DMS 273 (cell line): ENCODE results near the gene TBCA.

Experiments
- DNase-seq: peaks from one replicate; lab custom pipeline; 2025; ENCODE audit not compliant: unreplicated experiment; lab: John Stamatoyannopoulos, UW

The TBCA gene, protein sequence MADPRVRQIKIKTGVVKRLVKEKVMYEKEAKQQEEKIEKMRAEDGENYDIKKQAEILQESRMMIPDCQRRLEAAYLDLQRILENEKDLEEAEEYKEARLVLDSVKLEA

DNA sequence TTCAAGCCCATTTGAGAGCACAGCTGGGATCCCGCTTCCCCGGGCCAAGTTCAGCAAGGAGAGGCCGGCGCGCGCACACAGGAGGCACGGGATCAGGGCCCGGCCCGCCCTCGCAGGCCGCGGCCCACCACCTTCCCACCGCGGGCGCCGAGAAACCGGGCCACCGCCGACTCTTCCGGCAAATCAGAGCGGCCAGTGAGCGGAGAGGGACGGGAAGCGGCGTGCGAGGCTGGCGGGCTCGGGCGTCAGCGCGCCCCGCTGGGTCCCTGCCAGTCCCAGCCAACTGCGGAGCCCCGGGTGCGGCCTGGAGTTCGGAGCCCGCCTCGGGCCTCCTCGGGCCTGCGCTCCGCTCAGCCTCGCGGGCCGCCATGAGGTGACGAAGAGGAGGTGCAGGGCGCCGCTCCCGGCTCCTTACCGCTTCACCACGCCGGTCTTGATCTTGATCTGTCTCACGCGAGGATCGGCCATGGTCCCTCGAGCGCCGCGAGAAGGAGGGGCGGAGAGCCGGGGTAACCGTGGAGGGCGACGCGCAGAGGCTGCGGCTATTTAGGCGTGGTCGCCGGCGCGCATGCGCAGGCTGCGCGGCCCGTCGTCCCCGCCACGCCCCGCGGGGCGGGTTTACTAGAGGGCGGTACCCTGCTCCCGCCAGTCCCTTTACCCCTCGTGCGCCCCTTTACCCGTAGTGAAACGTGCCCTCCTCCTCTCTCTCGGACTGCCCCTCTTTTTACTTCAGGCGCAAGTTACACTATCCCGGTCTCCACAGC is at the start of gene TBCA:
TBCA (minus strand) TSS at position 550 of the 764 bp plus-strand sequence; CDS start at position 468, 82 bp downstream.
- peak; percentile 97 for DNase-seq

DNA sequence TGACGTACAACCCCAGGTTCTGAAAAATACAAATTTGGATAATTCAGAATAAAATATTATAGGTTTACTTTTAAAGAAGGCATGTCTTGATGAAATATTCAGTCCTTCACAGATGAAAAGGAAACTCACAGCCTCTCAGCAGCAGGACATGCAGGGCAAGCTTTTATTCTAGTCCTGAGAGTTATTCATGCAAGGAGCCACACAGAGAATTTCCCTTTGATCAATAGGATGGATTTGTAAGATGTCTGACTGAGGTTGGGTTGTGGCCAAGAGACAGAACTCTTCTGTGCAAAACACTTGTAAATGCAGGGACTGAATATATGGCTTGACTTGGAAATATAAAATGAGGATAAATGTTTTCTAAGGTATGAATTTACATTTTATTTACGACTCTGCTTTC is 48.8 kb upstream of the TBCA start:
- DNase-seq = no peak

DNA sequence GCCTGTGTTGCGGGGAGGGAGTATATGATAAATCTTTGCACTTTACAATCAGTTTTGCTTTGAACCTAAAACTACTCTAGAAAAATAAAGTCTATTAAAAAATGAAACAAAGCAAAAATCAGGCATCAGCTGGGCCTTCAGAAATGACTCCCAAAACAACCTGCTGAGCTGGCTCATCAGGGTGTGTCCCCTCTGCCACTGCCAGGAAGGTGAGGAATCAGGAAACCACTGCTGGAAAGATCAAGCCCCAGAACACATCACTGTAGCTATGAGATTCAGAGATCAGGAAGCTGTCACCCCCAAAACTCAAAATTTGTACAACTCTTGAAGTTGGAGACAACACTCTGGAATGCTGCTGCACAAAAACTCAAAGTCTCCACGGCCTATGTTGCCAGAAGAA is 40.5 kb upstream of the TBCA start:
- DNase-seq = no peak

DNA sequence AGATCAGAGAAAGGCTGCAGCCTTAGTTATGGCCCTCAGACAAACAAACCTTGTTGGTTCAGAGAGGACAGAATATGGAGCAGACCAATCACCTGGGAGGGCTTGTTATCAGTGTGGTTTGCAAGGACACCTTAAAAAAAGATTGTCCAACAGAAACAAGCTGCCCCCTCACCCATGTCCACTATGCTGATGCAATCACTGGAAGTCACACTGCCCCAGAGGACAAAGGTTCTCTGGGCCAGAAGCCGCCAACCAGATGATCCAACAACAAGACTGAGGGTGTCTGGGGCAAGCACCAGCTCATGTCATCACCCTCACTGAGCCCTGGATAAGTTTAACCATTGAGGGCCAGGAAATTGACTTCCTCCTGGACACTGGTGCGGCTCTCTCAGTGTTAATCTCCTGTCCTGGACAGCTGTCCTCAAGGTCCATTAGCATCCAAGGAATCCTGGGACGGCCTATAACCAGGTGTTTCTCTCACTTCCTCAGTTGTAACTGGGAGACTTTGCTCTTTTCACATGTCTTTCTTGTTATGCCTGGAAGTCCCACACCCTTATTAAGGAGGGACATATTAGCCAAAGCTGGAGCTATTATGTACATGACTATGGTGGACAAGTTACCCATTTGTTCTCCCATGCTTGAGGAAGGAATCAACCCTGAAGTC is 36.9 kb upstream of the TBCA start:
- DNase-seq = no peak

DNA sequence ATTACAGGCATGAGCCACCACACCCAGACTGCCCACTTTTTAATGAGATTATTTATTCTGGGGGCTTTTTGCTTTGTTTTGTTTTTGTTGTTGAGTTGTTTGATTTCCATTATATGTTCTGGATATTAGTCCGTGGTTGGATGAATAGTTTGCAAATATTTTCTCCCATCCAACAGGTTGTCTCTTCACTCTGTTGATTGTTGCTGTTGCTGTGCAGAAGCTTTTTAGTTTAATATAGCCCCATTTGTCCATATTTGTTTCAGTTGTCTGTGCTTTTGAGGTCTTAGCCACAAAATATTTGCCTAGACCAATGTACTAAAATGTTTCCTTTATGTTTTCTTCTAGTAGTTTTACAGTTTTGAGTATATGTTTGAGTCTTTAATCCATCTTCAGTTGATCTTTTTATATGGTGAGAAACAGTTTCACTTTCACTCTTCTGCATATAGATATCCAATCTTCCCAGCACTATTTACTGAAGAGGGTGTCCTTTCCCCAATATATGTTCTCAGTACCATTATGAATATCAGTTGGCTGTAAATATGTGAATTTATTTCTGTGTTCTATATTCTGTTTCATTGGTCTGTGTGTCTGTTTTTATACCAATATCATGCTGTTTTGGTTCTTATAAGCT is 30.2 kb upstream of the TBCA start:
- DNase-seq = no peak

DNA sequence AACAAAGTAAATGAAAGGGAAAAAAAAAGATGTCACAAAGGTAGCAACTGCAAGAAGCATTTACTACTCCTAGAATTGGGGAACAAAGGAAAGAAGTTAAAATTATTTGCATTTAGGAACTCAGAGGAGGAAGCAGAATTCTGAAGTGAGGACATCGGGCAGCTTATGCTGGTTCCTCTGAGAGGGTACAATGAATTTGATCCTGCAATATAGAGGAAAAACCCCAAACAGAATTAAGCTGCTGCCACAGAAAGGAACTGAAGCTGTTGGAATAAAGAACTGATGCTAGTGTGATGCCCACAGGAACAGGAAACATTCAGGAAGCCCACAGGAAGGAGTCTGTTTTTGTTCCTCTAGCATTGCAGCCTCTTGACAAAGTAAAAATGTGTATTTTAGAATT is 22.3 kb upstream of the TBCA start:
- DNase-seq = no peak

DNA sequence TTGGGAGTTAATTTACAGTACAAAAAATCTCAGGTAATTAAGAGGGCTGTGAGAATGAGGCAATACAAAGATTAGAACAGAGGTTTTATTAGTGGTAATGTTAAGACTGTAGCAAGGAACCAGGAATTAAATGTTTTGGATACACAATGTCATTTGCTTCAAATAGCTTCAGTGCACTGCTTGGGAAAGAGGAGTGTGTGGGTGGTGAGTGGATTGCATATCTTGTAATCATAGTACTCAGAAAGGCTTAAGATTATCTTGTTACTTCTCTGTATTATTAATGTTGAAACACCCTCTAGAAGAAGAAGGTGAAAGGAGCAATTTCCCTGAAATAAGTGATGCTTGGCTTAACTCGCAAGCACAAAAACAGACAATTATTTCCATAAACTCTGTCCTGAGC is 21.0 kb upstream of the TBCA start:
- no peak for DNase-seq

DNA sequence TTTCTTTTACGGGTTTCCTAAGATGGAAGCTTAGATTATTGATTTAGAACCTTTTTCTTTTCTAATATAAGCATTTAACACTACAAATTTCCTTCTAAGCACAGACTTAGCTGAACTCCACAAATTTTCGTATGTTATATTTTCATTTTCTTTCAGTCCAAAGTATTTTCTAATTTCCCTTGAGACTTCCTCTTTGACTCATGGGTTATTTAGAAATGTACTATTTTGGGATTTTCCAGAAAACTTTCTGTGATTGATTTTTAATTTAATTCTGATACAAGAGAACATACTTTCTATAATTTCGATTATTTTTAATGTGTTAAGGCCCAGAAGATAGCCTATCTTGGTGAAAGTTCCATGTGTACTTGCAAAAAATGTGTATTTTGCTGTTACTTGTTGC is 19.7 kb upstream of the TBCA start:
- DNase-seq = no peak

DNA sequence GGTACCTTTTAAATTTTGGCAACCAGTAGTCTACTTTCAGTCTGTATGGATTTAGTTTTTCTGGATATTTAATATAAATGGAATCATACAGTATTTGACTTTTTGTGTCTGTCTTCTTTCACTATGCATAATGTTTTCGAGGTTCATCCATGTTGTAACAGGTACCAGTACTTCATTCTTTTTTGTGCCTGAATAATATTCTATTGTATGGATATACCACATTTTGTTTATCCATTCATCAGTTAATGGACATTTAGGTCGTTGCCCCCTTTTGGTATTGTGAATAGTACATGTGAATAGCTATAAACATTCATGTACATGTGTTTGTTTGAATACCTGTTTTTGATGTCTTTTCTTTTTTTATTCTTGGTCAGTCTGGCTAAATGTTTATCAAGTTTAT is 19.1 kb upstream of the TBCA start:
- no peak for DNase-seq

DNA sequence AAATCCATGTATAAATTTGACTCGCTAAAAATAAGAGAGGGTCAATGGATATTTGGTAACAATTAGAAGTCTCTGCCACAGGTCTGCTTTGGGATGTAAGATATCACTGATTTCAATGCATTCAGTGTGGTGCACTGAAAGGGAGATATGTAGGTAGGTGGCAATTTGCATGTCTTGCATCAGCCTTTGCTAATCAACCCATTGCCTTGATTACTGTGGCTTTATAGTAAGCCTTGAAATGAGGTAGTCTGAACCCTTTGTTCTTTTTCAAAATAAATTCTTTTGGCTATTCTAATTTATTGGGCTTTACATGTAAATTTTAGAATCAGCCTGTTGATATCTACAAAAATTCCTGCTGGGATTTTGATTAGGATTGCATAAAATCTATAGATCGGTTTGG is 15.8 kb upstream of the TBCA start:
- no peak for DNase-seq

DNA sequence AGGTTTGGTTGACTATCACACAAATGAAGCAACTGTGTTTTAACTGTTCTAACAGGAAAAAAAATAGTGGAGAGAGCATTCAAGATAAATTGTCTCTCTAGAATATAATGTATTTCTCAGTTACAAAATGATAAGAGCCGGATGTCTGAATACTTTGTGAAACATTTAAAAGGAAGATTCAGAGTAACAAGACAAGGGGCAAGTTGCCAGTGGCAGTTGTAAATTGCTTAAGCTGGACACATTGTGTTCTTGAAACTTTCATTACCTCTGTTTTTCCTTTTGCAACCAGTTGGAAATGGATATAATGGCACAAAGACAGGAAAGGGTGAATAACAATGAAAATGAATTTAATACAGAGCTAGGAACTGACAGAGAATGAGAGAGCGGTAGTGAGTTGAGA is 15.2 kb upstream of the TBCA start:
- DNase-seq = no peak

DNA sequence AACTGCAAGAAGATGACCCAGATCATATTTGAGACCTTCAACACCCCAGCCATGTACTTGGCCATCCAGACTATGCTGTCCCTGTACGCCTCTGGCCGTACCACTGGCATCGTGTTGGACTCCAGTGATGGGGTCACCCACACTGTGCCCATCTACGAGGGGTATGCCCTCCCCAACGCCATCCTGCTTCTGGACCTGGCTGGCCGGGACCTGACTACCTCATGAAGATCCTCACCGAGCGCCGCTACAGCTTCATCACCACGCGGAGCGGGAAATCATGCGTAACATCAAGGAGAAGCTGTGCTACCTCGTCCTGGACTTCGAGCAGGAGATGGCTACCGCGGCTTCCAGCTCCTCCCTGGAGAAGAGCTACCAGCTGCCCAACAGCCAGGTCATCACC is 9.1 kb upstream of the TBCA start:
- DNase-seq = no peak

DNA sequence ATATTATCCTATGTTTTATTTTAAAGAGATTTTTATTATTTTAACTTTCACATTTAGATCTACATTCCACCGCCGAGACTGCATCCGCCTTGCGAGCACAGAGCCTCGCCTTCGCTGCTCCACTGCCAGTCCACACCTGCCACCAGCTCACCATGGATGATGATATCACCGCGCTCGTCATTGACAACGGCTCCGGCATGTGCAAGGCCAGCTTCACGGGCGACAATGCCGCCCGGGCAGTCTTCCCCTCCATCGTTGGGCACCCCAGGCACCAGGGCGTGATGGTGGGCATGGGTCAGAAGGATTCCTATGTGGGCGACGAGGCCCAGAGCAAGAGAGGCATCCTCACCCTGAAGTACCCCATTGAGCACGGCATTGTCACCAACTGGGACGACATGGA is 8.6 kb upstream of the TBCA start:
- no peak for DNase-seq

DNA sequence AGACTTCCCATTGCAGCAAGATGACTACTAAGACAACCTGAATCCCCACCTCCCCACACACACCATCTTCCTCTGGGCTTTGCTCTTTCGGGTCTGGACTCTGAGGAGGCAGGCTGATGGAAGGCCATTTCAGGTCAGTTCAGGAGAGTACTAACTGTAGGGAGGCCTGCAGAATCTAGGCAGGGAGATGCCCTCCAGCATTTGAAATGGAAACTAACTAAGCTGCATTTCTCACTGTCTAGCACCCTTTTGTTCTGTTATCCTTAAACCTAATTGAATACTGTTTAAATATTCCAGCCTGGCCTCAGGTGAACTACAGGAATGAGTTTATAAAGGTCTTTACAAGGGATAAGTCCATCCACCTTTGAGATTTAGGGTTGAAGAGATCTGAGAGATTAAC is 4.9 kb upstream of the TBCA start:
- no peak for DNase-seq

DNA sequence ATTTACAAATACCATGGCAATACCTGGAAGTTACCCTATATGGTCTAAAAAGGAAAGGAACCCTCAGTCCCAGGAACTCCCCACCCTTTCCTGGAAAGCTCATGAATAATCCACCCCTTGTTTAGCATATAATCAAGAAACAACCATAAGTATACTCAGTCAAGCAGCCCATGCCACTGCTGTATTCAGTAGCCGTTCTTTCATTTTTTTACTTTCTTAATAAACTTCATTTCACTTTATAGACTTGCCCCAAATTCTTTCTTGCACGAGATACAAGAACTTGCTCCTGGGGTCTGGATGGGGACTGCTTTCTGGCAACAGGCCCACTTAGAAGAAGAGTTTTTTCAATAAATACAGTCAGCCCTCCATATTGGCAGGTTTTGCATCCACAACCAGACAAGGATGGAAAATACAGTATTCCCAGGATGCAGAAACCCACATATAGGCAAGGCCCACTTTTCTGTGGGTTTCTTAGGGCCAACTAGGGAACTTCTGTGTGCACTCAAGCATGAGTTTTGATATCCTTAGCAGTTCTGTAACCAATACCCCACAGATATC is 2.8 kb upstream of the TBCA start:
- no peak for DNase-seq

DNA sequence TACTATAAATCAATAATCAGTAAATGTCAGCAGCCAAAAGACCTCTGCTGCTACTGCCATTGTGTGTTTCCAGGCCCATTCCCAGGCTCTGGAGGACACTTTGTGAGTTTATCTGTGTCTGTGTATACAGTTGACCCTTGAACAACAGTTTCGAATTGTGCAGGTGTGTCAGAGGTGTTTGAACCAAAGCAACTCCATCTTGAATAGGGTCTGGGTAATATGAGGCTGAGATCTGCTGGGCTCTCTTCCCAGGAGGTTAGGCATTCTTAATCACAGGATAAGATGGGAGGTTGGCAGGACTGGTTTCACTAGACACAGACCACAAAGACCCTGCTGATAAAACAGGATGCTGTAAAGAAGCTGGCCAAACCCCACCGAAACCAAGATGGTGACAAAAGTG is 2.3 kb upstream of the TBCA start:
- no peak for DNase-seq

DNA sequence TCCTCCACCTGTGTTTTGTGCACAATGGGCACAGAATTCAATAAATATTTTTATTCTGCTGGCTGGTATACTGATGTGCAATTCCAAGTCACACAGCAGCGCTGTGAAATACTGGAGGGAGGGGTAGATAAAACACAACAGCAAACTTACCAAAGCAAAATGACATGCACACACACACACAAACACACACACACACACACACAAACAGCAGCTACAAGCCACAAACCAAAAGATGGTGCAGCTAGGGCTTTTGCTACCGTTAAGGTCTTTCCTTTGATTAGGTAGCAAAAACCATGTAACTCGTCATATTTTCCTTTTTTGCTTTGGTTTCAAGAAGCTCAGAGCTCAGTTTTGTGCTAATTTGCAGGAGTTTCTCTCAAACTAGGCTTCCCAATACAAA is 1.8 kb upstream of the TBCA start:
- no peak for DNase-seq

DNA sequence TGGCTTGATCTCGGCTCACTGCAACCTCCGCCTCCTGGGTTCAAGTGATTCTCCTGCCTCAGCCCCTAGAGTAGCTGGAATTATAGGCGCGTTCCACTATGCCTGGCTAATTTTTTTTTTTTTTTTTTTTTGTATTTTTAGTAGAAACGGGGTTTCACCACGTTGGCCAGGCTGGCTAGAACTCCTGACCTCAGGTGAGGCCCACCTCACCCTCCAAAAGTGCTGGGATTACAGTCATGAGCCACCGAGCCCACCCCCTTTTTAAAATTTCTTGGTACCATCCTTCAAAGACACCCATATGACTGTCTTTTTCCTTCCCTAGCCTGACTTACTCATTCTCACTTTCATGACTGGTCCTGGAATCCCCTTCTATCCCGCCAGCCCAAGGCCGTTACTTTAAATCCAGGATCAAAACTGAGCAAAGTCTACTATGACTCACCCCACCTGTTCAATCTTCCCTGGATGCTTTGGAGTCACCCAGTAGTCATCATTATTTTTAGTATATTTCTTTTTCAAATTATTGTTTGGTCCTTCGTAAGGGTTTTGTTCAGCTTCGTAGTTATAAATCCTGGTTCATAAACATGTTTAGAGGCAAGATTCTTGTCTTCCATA is 1.2 kb upstream of the TBCA start:
- DNase-seq = no peak

DNA sequence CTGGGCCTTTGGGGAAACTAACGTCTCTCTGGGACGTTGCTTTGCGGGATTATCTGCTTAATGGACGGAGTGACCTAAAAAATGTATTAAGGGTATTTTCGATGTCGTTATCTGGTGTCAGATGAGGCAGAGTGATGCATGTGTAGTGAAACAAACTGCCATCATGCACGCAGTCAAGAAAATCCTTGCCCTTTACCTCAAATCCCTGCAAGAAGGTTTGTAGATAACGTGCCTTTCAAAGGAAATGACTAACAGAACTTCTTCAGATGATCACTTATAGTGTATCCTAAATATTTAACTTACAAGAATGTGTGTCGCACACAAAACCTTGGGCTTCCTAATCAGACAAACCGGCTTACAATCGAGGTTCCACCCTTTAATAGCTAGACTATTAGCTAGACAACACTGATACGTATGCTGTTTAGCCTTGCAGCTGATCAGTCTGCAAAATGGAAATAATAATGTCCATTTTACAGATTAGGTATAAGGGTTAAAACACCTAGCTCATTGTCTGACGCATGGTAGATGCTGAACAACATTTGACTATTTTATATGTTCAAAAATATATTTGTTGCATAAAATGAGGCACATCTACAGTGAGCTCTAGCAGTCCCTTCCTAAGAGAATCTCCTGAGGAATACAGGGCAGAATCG is 541 bp upstream of the TBCA start:
- no peak for DNase-seq

DNA sequence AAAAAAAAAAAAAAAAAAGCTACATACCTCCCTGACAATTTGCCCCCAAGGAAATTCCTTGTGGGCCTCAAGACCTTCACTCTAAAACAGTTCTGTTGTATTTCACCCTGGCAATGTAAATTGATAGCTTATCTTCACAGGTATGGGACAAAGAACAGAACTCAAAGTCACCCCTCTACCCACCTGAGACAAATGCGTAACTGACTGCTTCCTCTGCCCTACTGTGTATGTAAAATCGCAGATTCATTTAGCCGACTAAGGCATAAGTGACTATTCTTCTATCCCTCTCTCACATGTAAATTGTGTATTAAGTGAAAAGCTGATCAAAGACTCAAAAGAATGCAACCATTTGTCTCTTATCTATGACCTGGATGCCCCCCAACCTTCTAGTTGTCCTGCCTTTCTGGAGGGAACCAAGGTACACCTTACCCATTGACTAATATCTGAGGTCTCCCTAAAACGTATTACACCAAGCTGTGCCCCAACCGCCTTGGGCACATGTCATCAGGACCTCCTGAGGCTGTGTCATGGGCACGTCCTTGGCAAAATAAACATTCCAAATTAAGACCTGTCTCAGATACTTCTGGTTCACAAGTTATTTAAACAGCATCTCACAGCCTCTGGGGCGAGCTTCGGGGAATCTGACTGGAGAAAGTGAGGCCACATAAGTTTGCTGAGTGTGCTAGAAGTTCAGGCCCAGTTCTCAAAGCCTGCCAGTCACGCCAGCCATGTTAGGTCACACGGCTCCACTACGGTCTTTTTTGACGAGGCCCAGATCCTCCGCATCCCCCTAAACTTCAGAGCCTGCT is 954 bp downstream of the TBCA start:
- peak; percentile 48 for DNase-seq
